Suprapubic skin (tissue), 4 donors: ENCODE data around the gene GBGT1.

ENCODE experiments used
- EP300 ChIP-seq: sonication (generic); formaldehyde crosslinking; IDR thresholded peaks from one replicate; pipeline ENCODE4 v1.6.1; 2017; ENCODE audit warnings: antibody characterized with exemption
- POLR2A ChIP-seq, 2 donors: fragments of 450-650 bp; IDR thresholded peaks; one replicate each; pipeline ENCODE4 v1.6.1; 2017; ENCODE audit warnings: antibody characterized with exemption in 2 of 2, mild to moderate bottlenecking in 2 of 2, moderate library complexity in 2 of 2
- POLR2AphosphoS5 ChIP-seq, 3 donors: sonication (generic); formaldehyde crosslinking; IDR thresholded peaks; one replicate each; pipeline ENCODE4 v1.6.1; 2017; ENCODE audit warnings: antibody characterized with exemption in 3 of 3
- TF ChIP-seq, protein P1 (sequence below), 2 donors: fragments of 200-600 bp in 1 of 2; fragments of 450-650 bp in 1 of 2; sonication (generic) in 1 of 2; IDR thresholded peaks; one replicate each; pipeline ENCODE4 v1.5.1; 2016 to 2019; ENCODE audit warnings: antibody characterized with exemption in 2 of 2, mild to moderate bottlenecking in 1 of 2, moderate library complexity in 1 of 2

- TF ChIP-seq, protein P1, sequence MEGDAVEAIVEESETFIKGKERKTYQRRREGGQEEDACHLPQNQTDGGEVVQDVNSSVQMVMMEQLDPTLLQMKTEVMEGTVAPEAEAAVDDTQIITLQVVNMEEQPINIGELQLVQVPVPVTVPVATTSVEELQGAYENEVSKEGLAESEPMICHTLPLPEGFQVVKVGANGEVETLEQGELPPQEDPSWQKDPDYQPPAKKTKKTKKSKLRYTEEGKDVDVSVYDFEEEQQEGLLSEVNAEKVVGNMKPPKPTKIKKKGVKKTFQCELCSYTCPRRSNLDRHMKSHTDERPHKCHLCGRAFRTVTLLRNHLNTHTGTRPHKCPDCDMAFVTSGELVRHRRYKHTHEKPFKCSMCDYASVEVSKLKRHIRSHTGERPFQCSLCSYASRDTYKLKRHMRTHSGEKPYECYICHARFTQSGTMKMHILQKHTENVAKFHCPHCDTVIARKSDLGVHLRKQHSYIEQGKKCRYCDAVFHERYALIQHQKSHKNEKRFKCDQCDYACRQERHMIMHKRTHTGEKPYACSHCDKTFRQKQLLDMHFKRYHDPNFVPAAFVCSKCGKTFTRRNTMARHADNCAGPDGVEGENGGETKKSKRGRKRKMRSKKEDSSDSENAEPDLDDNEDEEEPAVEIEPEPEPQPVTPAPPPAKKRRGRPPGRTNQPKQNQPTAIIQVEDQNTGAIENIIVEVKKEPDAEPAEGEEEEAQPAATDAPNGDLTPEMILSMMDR (IDR thresholded peaks at IDR 0.05): no peak
- no peak for TF ChIP-seq POLR2AphosphoS5 (IDR thresholded peaks at IDR 0.05)
- no peak for TF ChIP-seq EP300
- TF ChIP-seq POLR2A (IDR thresholded peaks at IDR 0.05): no peak
Observed at GRCh38 chr9:133109931-133110650, 53.6 kb downstream of the GBGT1 start.
